ENCODE data around the gene PADI2.

Gene PADI2

DNA sequence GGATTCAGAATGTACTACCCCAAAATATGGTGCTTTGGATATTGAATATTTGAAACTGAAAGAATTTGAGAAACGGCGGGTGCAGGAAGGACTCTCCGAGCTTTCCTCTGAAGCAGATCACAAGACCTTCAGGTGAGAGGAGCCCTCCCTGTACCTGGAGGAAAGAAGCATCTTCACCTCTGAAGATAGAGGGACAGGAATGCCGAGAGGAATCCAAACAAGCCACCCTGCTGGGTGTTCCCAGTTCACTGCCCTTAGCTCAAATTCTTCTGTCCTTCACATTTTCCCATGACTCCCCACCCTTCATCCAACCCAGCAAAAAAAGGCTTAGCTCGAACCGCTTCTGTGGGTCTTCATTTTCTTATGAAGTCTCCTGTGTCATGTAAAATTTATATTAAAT, 18.2 kb upstream of the PADI2 start:
- no peak for DNase-seq

DNA sequence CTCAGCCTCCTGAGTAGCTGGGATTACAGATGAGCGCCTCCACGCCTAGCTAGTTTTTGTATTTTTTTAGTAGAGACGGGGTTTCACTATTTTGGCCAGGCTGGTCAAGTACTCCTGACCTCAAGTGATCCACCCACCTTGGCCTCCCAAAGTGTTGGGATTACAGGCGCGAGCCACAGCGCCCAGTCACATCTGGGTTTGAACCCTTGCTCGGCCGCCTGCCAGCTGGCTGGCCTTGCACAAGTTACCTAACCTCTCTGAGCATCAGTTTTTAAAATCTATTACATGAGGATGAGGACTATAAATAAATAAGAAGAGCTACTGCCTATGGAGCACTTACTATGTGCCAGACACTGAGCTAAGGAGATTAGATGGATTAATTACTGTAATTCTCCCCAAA, 17.7 kb upstream of the PADI2 start:
- DNase-seq, result no peak

DNA sequence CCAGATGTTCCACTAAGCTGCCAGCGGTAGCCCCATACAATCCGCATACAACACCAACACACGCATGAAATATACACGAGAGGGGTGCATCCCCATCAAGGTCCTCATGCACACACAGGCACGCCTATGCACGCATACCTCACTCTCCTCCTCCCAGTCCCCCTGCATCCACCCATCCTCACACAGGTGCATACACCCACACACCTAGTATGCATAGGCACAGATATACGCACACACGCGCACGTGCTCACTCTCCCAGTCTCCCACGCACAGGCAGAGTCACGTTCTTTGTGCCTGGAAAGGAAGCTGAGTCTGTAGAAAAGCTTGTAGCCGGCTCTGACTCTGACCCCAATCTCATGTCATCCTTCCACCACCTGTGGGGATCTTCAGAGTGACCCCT, 16.9 kb upstream of the PADI2 start:
- no peak for DNase-seq

DNA sequence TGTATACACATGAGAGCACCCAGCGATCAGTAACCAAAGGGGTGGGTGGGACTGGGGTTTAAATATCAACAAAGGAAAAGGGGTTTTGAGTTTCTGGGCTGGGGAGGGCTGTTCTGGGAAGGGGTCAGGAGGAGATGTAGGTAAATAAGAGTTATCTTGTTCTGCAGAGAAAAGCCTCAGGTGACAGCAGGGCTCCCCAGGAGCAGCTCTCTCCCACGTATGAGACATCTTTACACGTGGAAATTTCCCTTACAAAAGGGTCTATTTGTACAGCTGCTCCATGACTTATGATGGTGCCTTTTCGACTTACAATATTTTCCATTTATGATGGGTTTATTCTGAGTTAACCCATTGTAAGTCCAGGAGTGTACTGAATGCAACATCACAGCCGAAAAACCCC, 16.3 kb upstream of the PADI2 start:
- DNase-seq, result no peak

DNA sequence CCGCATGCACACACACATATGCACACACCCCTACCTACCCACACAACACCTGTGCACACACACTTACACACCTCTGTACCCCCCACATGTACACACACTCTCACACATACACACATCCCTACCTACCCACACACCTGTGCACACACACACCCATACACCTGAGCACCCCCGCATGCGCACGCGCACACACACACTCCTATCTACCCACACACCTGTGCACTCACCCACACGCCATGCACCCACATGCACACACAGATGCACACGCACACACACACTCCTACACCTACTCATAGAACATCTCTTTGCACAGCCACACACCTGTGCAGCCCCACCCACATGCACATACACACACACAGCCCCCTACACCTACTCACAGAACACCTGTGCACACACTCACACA, 15.5 kb upstream of the PADI2 start:
- no peak for DNase-seq

DNA sequence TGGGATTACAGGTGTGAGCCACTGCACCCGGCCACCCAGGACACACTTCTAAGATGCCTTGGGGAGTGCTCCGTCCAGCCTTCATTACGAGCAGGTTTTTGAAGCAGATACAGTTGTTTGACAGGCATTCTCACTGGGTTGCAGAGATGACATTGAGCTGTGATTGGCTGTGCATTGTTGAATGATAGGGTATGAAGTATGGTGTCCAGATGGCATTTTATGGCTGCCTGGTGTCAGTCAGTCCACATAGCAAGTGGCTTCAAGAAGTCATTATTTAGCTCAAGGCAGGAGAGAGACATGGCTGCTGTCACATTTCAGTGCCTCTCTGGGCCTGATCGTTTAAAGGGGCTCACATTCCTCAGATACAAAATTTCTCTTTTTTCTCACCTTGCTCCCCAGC, 14.8 kb upstream of the PADI2 start:
- no peak for DNase-seq

DNA sequence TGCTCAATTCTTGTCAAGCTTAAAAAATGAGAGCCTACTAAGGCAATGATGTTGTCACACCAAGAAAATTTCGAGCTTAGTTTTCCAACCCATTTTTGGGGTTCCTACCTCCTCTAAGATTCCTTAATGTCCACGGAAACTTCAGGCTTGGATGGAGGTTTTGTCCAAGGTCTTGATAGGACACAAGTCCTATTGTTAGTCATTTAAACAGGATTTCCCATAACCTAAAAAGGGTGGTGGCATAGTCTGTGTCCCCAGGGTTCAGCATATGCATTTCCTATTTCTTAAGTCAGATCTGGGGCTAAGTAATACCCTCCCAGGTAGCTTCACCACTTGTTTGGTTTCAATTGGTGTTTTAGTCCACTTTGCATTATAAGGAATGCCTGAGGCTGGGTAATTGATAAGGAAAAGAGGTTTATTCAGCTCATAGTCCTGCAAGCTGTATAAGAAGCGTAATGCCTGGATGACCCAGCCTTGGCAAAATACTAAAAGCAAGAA, 10.9 kb upstream of the PADI2 start:
- no peak for DNase-seq

DNA sequence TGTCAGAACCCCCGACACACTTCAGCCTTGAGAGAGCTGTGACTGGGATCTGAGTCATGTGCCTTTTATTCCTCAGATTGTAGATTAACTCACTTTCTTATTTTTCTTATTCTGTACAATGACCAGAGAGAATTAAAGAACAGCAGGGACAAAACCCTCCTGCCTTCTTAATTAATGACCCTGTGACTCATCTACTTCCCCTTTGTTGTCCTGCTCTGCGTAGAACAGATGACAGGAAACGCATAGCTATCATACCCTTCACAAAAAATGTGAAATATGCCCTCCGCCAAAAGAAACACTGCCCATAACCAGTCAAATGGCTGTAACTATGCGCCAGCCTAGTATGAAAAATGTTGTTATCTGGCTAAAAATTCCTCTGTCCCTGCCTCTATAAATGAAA, 9.1 kb upstream of the PADI2 start:
- DNase-seq, result peak; percentile 98

DNA sequence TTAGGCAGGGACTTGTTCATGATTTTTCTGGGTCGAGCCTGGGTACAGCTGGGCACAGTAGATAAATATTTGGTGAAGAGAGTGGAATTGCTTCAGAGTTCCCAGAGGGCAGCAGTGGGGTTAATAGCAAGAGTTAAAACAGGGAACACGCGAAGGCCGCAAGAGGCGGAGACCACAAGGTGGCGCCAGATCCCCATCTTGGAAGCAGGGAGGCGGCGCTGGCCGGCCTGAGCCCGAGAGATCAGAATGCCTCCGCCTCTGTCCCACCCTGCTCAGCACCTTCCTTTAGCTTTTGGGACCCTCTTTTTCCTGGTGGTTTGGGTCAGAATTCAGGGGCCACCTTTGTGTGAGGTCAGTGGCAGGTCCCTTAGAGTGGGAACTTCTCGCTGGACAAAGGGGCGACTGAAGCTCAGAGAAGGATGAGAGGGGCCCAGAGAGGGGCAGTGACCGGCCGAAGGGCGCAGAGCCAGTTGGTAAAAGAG, 6.5 kb upstream of the PADI2 start:
- DNase-seq, result peak; percentile 72

DNA sequence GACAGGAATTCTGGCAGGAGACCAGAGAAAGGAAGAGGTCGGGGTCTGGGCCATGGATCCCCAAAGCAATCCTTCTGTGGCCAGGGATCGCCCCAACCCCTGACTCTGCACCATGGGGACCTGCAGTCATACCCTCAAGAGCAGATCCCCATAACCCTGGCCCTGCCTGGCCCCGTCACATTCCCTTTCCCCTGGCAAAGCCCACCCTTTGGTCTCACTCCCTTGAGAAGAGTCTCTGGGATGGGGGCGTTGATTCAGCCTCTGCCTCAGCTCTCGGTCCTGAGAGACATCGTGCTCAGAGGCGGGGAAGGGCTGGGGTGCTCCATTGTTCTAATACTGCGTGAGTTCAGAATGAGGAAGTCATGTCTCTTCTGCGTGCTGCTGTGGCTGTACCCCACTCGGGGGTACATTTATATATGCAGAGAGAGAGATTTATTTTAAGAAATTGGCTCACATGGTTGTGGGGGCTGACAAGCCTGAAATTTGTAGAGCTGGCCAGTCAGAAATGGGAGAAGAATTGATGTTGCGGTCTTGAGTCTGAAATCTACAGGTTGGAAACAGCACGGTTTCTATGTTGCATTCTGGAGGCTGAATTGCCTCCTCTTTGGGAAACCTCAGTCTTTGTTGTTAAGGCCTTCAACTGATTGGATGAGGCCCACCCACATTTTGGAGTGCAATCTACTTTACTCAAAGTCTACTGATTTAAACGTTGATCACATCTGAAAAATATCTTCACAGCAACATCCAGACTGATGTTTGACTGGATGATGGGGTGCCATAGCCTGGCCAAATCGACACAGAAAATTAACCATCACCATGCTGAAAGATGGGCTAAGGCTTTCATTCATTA, 4.2 kb upstream of the PADI2 start:
- DNase-seq, result no peak

DNA sequence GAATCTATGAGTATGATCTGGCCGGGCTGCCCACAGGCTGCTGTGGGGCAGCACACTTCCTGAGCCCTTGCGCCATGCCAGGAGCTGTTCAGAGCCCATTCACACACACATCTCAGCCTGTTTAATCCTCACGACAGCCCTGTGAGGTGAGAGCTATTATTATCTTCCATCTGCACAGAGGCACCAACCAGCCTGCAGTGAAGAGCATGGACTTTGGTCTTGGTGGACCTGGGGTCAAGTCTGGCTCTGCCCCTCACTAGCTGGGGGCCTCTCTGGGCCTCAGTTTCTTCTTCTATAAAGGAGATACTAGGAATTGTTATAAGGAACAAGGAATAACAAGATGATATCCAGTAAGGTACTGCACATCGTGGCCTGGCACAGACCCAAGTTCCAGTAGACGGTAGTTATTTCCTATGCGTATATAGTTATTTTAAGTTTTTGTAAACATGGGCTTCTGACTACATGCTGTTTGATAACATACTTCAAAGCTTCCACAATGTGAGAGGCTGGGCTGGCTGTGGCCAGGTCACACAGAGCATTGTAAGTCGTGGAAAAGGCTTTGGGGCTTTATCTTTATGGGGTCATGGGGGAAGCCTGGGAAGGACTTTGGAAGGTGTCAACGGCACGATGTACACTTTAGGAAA, 3.4 kb upstream of the PADI2 start:
- no peak for DNase-seq

DNA sequence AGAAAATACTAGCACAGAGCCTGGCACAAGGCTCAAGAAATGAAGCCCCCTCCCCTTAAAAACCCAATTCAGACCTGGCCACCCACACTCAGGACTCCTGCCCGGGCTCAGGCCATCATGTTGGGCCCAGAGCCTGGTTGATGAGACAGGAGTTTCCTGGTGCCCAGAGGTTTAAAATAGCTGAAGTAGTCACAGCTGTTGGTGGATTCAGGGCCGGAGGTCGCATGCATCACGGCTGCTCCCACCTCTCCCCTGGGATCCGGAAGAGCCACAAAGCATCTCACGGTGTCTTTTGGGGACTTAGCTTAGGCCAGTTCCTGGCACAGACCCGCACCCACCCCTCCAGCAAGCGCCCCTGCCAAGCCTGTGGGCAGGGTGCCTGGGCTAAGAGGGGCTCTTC, 2.6 kb upstream of the PADI2 start:
- DNase-seq, result no peak

DNA sequence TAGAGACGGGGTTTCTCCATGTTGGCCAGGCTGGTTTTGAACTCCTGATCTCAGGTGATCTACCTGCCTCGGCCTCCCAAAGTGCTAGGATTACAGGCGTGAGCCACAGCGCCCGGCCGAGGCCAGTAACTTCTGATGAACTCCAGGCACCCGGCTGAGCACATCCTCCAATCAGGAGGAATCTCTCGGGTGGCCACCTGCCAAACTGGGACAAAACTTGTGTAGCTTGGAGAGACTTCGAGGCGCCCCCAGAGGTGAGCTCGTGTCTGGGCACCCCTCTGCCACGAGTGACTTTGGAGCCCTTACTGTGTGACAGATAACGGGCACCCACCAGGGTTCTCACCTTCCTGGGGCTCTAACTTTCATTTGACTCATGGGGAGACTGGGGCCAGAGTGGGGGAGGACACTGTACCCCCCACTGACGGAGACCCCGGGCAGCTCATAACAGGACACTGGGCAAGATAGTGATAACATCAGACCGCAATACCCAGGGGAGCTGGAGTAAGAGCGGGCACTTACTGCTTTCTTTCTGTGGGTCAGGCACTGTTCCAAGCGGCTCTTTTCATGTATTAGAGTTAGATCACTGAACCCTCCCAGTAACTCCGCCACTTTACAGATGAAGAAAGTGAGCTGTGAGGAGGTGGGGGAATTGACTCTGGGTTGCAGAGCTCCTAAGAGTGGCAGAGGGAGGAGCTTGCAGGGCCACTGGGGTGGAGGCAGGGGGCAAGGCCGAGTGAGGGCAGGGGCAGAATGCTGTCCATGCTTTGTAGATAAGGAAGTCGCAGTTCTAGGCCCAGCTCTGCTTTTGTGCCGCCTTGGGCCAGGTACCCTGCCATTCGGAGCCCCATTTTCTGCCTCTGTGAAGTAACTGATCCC, 1.9 kb upstream of the PADI2 start:
- peak; percentile 56 for DNase-seq

DNA sequence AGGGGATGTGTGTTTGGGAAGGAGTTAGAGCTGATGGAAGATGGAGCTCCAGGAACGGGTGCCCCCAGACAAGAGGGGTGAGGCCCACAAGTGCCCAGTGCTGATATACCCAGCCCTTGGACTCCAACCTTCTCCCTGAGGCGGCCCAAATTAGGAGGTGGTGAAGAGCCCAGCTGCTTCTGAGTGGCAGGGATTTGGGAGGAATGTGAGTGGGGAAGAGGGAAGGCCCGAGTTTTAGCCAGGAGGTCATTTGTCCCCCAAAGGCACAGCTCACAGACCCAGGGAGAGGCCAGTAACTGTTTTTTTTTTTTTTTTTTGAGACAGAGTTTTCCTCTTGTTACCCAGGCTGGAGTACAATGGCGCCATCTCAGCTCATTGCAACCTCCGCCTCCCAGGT, 1.2 kb upstream of the PADI2 start:
- no peak for DNase-seq

DNA sequence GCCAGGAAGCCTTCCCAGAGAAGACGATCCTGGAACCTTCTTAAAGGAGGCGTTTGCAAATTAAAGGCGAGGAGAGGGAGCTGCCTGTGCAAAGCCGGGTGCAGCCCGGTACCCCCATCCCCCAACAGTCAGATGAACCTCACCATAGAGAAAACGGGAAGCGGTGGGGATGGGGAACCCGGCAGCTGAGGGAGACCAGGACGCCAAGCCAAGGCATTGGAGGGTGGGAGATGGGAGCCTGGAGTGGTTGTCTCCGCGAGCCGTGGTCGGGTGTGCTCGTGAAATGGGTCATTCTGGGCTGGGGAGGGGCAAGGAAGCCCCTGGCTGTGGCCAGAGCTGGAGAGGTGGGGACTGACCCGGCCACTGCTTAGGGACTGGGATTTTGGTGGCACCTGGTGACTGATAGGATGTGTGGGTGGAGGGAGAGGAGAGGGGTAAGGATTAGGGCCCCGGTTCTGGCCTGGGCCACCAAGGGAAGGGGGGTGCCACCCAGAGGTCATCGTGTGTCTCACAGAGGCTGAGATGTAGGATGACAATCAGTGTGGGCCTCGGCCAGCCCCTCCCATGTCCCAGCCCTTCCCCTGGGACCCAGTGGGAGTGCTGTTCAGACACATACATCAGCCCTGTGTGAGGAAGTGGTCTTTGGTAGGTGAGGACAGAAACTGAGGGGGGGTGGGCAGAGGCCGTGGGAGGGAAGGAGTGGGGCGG, 676 bp upstream of the PADI2 start:
- DNase-seq, result no peak

DNA sequence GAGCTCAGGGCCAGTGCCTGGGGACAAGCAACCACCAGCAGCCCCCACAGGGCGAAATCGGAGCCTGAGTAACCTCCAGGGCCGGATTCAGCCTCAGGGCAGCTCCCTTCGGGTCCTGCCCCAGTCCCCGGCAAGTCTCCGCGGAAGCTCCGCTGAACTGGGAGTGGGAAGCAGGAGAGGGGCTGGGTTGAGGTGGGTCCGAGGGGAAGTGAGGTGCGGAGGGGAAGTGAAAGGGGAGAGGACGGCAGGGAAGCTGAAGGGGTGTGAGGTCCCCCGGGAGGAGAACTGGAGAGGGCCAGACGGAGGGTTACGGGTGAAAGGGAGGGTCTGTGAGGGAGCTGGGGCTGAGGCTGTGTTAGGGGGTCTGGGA, 560 bp downstream of the PADI2 start:
- DNase-seq, result no peak

DNA sequence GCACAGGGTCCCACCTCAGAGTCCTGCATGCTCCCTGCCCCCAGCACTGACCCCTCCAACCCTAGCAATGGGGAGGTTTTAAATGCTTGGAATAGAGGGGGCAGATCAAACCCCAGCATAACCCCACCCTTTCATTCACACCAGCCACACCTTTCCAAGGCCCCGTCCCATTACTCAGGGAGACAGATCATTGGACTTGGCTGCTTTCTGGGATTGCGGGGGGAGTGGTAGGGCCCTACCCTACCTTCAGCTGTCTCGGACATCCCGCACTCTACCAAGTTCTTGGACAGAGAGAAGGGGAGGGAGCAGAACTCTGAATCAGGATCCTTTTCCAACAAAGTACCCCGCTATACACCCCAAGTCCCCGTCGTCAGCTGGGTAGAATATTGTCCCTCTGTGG, 983 bp downstream of the PADI2 start:
- no peak for DNase-seq

DNA sequence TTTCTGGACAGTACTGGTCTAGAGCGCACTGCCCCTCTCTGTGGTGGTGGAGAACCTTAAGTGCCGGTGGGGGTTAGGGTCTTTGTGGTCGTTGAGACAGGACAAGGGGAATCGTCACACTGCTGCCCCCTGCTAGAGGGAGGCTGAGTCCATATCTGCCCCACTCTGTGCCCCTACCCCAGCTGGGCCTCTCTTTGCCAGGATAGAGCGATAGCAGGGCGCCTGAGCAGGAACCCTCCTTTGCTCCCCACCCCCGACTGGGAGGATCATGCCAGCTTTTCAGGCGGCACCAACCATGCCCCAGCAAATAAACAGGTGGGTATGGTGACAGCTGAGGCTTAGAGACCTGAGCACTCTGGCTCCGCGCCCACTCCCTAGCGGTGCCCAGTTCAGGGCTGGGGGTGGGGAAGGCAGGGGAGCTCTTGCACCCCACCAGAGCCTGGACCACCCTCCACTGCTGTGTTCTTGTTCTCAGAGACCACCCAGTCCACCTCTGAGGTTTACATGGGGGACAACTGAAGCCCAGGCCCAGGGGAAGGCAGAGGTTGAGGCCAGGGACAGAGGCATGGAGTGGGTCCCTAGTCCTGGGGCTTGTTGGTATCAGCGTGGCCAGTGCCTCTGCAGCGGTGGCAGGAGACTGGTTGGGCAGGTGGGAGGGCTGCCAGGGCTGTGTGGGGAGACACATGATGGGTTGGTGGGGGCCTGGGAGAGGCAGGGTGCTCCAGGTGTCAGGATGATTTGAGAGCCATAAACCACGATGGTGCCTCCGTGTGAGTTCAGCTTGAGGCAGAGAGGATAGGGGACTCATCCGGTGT, 1.6 kb downstream of the PADI2 start:
- DNase-seq, result no peak

DNA sequence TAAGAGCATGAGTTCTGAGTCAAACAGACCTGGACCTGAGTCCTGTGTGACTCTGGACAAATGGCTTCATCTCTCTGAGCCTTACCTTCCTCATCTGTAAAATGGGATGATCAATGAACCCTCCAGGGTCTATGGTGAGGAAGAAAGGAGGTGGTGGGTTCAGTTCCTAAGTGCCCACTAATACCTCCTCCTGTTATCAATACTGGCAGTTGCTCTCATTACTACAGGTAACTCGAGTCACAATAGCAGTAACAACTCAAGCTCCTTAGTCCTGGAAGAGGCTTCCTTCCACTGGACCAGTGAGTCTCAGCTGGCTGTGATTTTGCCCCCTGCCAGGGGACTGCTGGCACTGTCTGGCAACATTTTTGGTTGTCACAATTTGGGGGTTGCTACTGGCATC, 2.6 kb downstream of the PADI2 start:
- no peak for DNase-seq

DNA sequence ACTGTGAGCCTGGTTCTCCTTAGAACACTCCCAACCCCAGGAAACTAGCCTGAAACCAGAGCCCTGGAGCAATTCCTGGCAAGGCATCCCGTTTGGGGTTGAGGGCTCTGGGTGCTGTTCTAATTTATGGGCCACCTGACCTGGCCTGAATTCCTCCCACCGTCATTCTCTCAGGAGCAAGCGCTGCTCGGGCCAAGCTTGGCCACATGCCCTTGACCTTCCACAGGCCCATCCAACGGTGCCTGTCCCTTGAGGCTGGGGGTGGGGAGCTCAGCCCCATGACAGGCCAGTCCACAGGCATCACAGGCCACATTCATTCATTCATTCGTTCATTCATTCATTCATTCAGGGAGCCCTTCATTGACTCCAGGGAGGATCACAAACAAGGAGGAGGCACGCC, 5.3 kb downstream of the PADI2 start:
- no peak for DNase-seq

DNA sequence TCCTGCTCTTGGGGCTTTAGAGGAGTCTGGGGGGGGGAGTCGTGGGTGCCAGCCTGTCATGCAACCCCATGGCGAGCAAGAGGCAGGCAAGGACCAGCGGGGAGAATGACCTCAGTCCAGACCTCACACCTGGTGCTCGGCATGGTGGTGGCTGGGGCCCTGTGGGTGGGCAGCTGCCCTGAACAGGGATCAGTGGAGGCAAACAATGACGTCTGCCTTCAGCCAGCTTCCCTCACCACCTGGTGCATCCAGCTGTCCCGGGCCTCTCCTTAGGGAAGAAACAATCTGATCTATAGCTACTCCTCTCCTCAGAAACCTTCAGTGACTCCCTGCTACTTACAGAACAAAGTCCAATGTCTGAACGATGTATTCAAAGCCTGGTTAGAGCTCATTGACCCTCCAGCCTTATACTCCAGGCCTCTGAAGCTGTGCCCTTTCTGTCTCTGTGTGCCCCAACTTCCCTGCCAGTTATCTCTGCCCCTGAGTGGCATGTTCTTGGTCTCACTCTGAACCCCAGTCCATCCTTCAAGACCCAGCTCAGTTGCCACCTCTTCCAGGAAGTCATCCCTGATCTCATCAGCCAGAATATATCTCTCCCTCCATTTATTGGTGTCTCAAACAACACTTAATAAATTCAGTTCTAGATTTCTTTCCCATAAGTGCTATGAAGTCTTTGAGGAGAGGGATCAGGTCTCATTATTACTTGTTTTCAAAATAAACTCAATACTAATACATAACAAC, 6.6 kb downstream of the PADI2 start:
- DNase-seq, result no peak

All from fibroblast of skin of right biceps (primary cell).